ENCODE measurements around the gene TMBIM6. TPM values are rescaled to one million over a fixed set of nuclear protein-coding genes. Genes with fewer than 3 reads are reported as not detected.
"Not testable (repeated sequence)": the region's sequence is repeated elsewhere in the genome, so short reads cannot be mapped to it uniquely, and the experiment has no call there.

Gene TMBIM6
- total RNA-seq, 2 experiments from 2014 or later, result 400 to 410 TPM

- Mint-ChIP-seq H3K36me3 (peaks cover 71% of the 10 kb centered on the region), H3K9me3 (no peaks in the 10 kb centered on the region), H3K4me1 (peaks cover 83% of the 10 kb centered on the region), H3K4me3 (peak overlapping the region; percentile 62), H3K27me3 (no peaks in the 10 kb centered on the region), H3K27ac (peak overlapping the region; percentile 99)
- DNase-seq, result no peak
Measured at GRCh38 chr12:49748306-49748705, 6.9 kb downstream of the TMBIM6 start.

- Mint-ChIP-seq H3K4me1 (peaks cover 83% of the 10 kb centered on the region), H3K4me3 (peak overlapping the region; percentile 84), H3K27ac (peak overlapping the region; percentile 99), H3K27me3 (no peaks in the 10 kb centered on the region), H3K9me3 (no peaks in the 10 kb centered on the region), H3K36me3 (peaks cover 71% of the 10 kb centered on the region)
- no peak for DNase-seq
Measured at GRCh38 chr12:49748800-49749199, 7.4 kb downstream of the TMBIM6 start.

- peaks cover 70% of the 10 kb centered on the region for H3K36me3 Mint-ChIP-seq
- H3K4me3 Mint-ChIP-seq, result peak overlapping the region; percentile 84
- peak overlapping the region; percentile 99 for H3K27ac Mint-ChIP-seq
- no peaks in the 10 kb centered on the region for H3K27me3 Mint-ChIP-seq
- no peaks in the 10 kb centered on the region for H3K9me3 Mint-ChIP-seq
- H3K4me1 Mint-ChIP-seq, result peaks cover 82% of the 10 kb centered on the region
- DNase-seq, result peak; percentile 72
Measured at GRCh38 chr12:49750027-49750995, 9.0 kb downstream of the TMBIM6 start.

- peaks cover 82% of the 10 kb centered on the region for H3K4me1 Mint-ChIP-seq
- H3K9me3 Mint-ChIP-seq, result no peaks in the 10 kb centered on the region
- no peaks in the 10 kb centered on the region for H3K27me3 Mint-ChIP-seq
Measured at GRCh38 chr12:49750996-49751393, 9.6 kb downstream of the TMBIM6 start.

GRCh38 chr12:49761677-49762467 lies 20.5 kb downstream of the TMBIM6 start:
- Mint-ChIP-seq H3K27me3 (no peaks in the 10 kb centered on the region), H3K4me3 (no peak overlapping the region), H3K27ac (peak overlapping the region; percentile 94), H3K4me1 (peaks cover 54% of the 10 kb centered on the region), H3K36me3 (peaks cover 60% of the 10 kb centered on the region), H3K9me3 (no peaks in the 10 kb centered on the region)
- DNase-seq, result no peak

More at GRCh38 chr12:49750996-49751393, 9.6 kb downstream of the TMBIM6 start:
- no peak for DNase-seq
- peak overlapping the region; percentile 84 for H3K4me3 Mint-ChIP-seq
- H3K36me3 Mint-ChIP-seq, result peaks cover 73% of the 10 kb centered on the region
- H3K27ac Mint-ChIP-seq, result peak overlapping the region; percentile 99

DNA sequence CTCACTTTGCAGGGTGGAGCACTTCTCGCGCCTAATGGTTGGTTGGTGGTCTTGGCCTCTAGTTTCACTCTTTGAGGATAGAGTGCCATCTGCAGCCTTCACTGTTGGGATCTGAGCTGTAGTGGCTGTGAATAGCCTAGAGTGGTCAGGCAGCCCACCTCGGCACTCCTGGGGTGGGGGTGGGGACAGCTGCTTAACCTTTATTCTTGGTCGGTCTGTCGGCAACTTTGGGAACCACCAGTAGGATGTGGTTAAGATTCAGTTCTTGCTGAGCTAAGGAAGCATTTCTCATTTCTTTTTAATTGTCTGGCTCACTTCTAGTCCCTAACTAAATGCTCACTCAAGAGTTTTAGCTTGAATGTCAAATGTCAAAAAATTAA lies 21.1 kb downstream of the TMBIM6 start:
- Mint-ChIP-seq H3K4me3 (peak overlapping the region; percentile 51), H3K27me3 (no peaks in the 10 kb centered on the region), H3K9me3 (no peaks in the 10 kb centered on the region), H3K27ac (peak overlapping the region; percentile 94), H3K36me3 (peaks cover 60% of the 10 kb centered on the region), H3K4me1 (peaks cover 56% of the 10 kb centered on the region)
- peak; percentile 33 for DNase-seq

GRCh38 chr12:49763006-49763591 lies 21.7 kb downstream of the TMBIM6 start:
- H3K36me3 Mint-ChIP-seq, result peaks cover 56% of the 10 kb centered on the region
- peaks cover 57% of the 10 kb centered on the region for H3K4me1 Mint-ChIP-seq

GRCh38 chr12:49764126-49764525 lies 22.8 kb downstream of the TMBIM6 start:
- Mint-ChIP-seq H3K4me1 (peaks cover 57% of the 10 kb centered on the region), H3K27me3 (no peaks in the 10 kb centered on the region), H3K27ac (peak overlapping the region; percentile 94), H3K4me3 (peak overlapping the region; percentile 4), H3K36me3 (peaks cover 46% of the 10 kb centered on the region), H3K9me3 (no peaks in the 10 kb centered on the region)
- DNase-seq, result no peak

More at GRCh38 chr12:49763006-49763591, 21.7 kb downstream of the TMBIM6 start:
- H3K27me3 Mint-ChIP-seq, result no peaks in the 10 kb centered on the region
- no peaks in the 10 kb centered on the region for H3K9me3 Mint-ChIP-seq
- peak overlapping the region; percentile 51 for H3K4me3 Mint-ChIP-seq
- peak overlapping the region; percentile 94 for H3K27ac Mint-ChIP-seq
- peak; percentile 76 for DNase-seq

DNA sequence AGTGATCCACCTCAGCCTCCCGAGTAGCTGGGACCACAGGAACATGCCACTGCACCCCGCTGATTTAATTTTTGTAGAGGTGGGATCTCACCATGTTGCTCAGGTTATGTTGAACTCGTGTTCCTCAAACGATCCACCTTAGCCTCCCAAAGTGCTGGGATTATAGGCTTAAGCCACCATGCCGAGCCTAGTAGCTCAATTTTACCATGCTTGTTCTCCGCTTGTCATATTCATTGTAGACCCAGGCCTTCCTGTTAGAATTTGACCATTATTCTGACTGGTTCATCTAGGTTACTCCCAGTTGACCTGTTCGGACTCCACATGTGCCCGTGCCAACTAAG lies 24.7 kb downstream of the TMBIM6 start:
- H3K36me3 Mint-ChIP-seq, result peaks cover 36% of the 10 kb centered on the region
- H3K27ac Mint-ChIP-seq, result peak overlapping the region; percentile 39
- H3K27me3 Mint-ChIP-seq, result no peaks in the 10 kb centered on the region
- no peak for DNase-seq
- no peak overlapping the region for H3K4me3 Mint-ChIP-seq
- peaks cover 53% of the 10 kb centered on the region for H3K4me1 Mint-ChIP-seq
- H3K9me3 Mint-ChIP-seq, result no peaks in the 10 kb centered on the region

DNA sequence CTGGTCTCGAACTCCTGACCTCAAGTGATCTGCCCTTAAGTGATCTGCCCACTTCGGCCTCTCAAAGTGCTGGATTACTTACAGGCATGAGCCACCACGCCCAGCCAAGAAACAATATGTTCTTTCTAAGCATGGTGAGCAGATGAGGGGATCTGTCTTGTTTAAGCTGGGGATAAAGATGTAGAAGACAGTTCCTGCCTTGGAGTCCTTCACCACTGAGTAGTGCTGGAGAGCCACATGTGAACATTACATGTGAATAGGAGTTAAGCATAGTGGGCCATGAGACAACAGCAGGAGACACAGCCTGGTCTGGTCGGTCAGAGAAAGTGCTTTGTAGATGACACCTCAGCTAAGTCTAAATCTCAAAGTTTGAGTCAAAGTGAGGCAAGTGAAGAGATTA lies 26.0 kb downstream of the TMBIM6 start:
- H3K27me3 Mint-ChIP-seq, result no peaks in the 10 kb centered on the region
- DNase-seq, result no peak
- peaks cover 25% of the 10 kb centered on the region for H3K36me3 Mint-ChIP-seq
- no peak overlapping the region for H3K4me3 Mint-ChIP-seq
- H3K9me3 Mint-ChIP-seq, result no peaks in the 10 kb centered on the region
- peak overlapping the region; percentile 10 for H3K27ac Mint-ChIP-seq
- H3K4me1 Mint-ChIP-seq, result peaks cover 41% of the 10 kb centered on the region

DNA sequence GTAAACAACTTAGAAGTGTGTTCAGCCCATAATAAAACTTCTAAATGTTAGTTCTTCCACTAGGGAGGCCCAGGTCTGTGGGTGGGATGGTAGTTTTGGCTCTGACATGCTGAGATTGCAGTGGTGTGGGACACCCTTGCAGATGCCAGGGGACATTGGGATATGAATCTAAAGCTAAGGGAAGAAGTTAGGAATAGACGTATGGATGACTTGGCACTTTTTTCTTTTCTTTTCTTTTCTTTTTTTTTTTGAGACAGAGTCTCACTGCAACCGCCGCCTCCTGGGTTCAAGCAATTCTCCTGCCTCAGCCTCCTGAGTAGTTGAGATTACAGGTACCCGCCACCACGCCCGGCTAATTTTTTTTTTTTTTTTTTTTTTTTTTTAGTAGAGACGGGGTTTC lies 31.7 kb downstream of the TMBIM6 start:
- H3K4me3 Mint-ChIP-seq, H3K36me3 Mint-ChIP-seq, H3K27me3 Mint-ChIP-seq, DNase-seq, H3K9me3 Mint-ChIP-seq, H3K27ac Mint-ChIP-seq: not testable (repeated sequence)
- H3K4me1 Mint-ChIP-seq, result peaks cover 13% of the 10 kb centered on the region

GRCh38 chr12:49776413-49776812 lies 35.1 kb downstream of the TMBIM6 start:
- DNase-seq, result peak; percentile 66
- H3K27me3 Mint-ChIP-seq, result peaks cover 21% of the 10 kb centered on the region
- H3K27ac Mint-ChIP-seq, result no peak overlapping the region
- H3K9me3 Mint-ChIP-seq, result no peaks in the 10 kb centered on the region
- peaks cover 14% of the 10 kb centered on the region for H3K4me1 Mint-ChIP-seq
- H3K4me3 Mint-ChIP-seq, result no peak overlapping the region
- H3K36me3 Mint-ChIP-seq, result no peaks in the 10 kb centered on the region

DNA sequence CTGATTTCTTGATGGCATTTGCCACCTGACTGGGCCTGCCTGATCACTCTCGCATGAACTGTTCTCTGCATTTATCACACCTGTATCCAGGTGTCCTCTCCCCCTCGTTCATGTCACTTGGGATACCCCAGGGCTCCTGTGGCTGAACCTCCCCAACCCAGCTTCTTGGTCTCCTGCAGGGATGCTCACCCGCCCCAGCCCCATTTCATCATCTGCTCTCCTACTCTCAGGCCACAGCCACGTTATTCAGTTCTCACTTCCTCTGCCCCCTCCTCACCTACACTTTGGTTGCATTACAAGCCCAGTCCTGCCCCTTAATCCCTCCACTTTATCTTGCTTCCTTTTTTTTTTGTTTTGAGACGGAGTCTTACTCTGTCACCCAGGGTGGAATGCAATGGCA lies 35.5 kb downstream of the TMBIM6 start:
- no peak overlapping the region for H3K27ac Mint-ChIP-seq
- H3K9me3 Mint-ChIP-seq, result no peaks in the 10 kb centered on the region
- H3K4me3 Mint-ChIP-seq, result no peak overlapping the region
- no peaks in the 10 kb centered on the region for H3K36me3 Mint-ChIP-seq
- H3K4me1 Mint-ChIP-seq, result peaks cover 14% of the 10 kb centered on the region
- peaks cover 21% of the 10 kb centered on the region for H3K27me3 Mint-ChIP-seq
- DNase-seq, result no peak

DNA sequence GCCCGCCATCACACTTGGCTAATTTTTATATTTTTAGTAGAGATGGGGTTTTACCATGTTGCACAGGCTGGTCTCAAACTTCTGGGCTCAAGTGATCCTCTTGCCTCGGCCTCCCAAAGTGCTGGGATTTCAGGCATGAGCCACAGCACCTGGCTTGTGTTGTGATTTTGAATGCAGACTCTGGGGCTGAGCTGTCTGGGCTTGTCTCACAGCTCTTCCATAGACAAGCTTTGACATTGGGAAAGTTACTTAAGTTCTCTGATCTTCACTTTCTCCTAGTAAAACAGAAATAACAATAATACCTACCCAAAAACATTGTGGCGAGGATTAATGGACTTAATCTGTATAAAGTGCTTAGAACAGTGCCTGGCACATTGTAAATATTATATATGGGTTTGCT lies 36.0 kb downstream of the TMBIM6 start:
- Mint-ChIP-seq H3K27me3 (peaks cover 21% of the 10 kb centered on the region), H3K27ac (no peak overlapping the region), H3K4me3 (no peak overlapping the region), H3K36me3 (no peaks in the 10 kb centered on the region), H3K9me3 (no peaks in the 10 kb centered on the region), H3K4me1 (peaks cover 14% of the 10 kb centered on the region)
- DNase-seq, result no peak

Data from activated naive CD8-positive, alpha-beta T cell treated with anti-CD3 and anti-CD28 coated beads for 36 hours (primary cell).